OCI-LY7 (cell line): ENCODE results near the gene RABL3.

Source experiments
- CTCF ChIP-seq: fragments of 200-600 bp; sonication (generic); conservative IDR thresholded peaks from 2 replicates; pipeline ENCODE4 v1.5.1; 2014; ENCODE audit warnings: mild to moderate bottlenecking, antibody characterized with exemption, low read length, moderate library complexity, mixed read lengths
- EZH2phosphoT487 ChIP-seq: fragments of 200-600 bp; sonication (generic); IDR thresholded peaks from 2 replicates; pipeline ENCODE4 v1.6.1; 2018; ENCODE audit warnings: low read depth, borderline replicate concordance, mild to moderate bottlenecking, mixed run types, antibody characterized with exemption, low read length, moderate library complexity, mixed read lengths

- TF ChIP-seq EZH2phosphoT487: no peak
- no peak for TF ChIP-seq CTCF
Observed at GRCh38 chr3:120705884-120706582, 36.3 kb downstream of the RABL3 start.
